OCI-LY7 (cell line): ENCODE results near the gene POLR2E.

Source experiments
- CTCF ChIP-seq: fragments of 200-600 bp; sonication (generic); conservative IDR thresholded peaks from 2 replicates; pipeline ENCODE4 v1.5.1; 2014; ENCODE audit warnings: mild to moderate bottlenecking, antibody characterized with exemption, low read length, moderate library complexity, mixed read lengths
- EZH2phosphoT487 ChIP-seq: fragments of 200-600 bp; sonication (generic); IDR thresholded peaks from 2 replicates; pipeline ENCODE4 v1.6.1; 2018; ENCODE audit warnings: low read depth, borderline replicate concordance, mild to moderate bottlenecking, mixed run types, antibody characterized with exemption, low read length, moderate library complexity, mixed read lengths

DNA sequence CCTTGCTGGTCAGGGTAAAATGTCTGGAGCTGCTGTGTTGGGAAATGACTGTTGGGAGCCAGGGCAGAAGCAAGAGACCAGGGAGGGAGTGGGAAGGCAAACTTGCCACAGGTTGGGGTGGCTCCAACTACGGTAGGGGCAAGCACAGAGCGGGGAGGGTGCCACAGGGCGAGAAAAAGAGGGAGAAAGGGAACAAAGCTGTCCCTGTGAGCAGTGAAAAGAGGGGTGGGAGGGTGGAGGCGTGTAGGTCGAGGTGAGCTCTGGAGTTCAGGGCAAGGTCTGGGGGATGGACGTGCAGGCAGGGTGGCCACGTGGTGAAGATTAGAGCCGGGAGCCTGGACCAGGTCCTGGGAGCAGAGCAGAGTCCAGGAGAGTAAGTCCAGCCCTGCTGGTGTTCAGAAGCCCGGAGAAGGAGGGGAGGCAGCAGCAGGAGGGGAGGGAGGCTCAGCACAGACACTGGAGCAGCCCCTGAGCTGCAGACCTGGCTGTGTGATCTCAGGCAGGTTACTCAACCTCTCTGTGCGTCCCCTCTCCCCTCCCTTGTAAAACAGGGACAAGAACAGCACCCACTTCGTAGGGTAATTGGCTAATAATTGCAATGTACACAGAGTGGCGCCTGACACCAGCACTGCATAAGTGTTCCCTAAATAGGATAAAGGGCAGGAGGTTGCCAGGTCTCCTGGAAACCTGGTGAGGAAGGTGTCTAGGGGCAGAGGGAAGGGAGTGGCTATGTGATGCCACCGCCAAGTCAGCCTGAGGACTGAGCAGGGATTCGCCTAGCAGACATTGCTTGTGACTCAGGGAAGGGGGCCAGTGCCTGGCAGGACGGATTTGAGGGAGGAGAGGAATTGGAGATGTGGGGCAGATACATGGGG lies 3.2 kb upstream of the POLR2E start:
- TF ChIP-seq CTCF: no peak
- TF ChIP-seq EZH2phosphoT487: no peak
